Measurements from ENCODE around the gene SLC10A7. TPM values are rescaled to one million over a fixed set of nuclear protein-coding genes. Genes with fewer than 3 reads are reported as not detected.

The SLC10A7 gene
- total and polyA plus RNA-seq, 10 of the 15 experiments (the other 5 are each of a cell fraction or from before 2014, with no cell fraction given): 4.6 to 23.7 (median 15.6) TPM

DNA sequence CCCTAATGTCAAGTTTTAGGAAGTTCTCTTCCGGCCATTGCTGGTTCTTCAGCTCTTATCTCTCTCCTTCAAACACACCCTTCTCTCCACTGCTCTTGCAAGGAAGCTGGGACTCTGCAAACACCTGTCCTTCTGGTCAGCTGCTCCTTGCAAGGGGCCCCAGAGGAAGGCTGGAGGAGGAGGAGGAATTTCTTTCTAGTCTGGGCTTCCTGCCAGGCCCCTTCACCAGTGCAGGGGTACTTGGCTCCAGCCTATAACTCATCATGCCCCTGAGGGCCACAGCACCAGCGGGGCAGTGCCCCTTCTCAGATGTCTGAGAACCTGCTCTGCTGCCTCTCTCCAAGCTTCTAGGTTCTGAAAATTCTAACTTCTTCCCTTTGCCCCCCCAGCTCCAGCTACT is 260.7 kb downstream of the SLC10A7 start (continued):
- TF ChIP-seq ATF3 (IDR thresholded peaks at IDR 0.05; ENCODE audit: borderline replicate concordance, extremely low read depth, low read depth, low read length) (no peak), NFYB (IDR thresholded peaks at IDR 0.05; ENCODE audit: insufficient read depth, low read depth, low read length) (no peak), BMI1 (IDR thresholded peaks at IDR 0.05; ENCODE audit: borderline replicate concordance) (no peak), SMAD5 (IDR thresholded peaks at IDR 0.05; ENCODE audit: low read depth) (no peak)

GRCh38 chr4:146260521-146260920 is 261.2 kb downstream of the SLC10A7 start:
- ChIA-PET CTCF (interaction anchor here (0.8 to 1.3 kb wide), 4 partner anchors 8 to 16 kb away, joined by 3 to 7 read pairs (median 4); no protein-coding TSS in a partner anchor), RAD21 (ENCODE audit: unreplicated experiment) (interaction anchor here (0.6 to 1.2 kb wide), 2 partner anchors 13 to 536 kb away, joined by 3 to 5 read pairs; no protein-coding TSS in a partner anchor), POLR2A (interaction anchor here (1.3 kb wide), 1 partner anchor 52 kb away, joined by 3 read pairs; no protein-coding TSS in a partner anchor), SMC1A (ENCODE audit: uncharacterized antibody, unreplicated experiment) (interaction anchor here (1.0 to 3.7 kb wide), 15 partner anchors 9 to 836 kb away, joined by 3 to 28 read pairs (median 5); no protein-coding TSS in a partner anchor)
- H3K27ac ChIP-seq (ENCODE audit: control insufficient read depth, insufficient read depth): no peak overlapping the region
- WGBS (ENCODE audit: insufficient coverage, insufficient replicate concordance, low lambda C conversion rate, missing lambda C conversion rate): 96% methylated on average over 4 of the region's 4 CpGs
- FAIRE-seq (no peak), ATAC-seq (no peak), DNase-seq (ENCODE audit: low read depth, low spot score) (no peak)
- peaks cover 0 to 4% of the 10 kb centered on the region in 2 experiments; a peak in 1 of 4 replicates for H3K36me3 ChIP-seq (ENCODE audit: control insufficient read depth in 2 of 2, insufficient read depth in 2 of 2, low read length in 1 of 2)
- no peaks in the 10 kb centered on the region for H3K79me2 ChIP-seq (ENCODE audit: control insufficient read depth, insufficient read depth, low read length)
- H3K4me3 ChIP-seq: no peak overlapping the region
- H3K9ac ChIP-seq (ENCODE audit: control insufficient read depth, insufficient read depth, low read length): no peak overlapping the region
- intact Hi-C loops (cut with micrococcal nuclease; ENCODE audit: unreplicated experiment): no loop called here
- no peaks in the 10 kb centered on the region for H3K9me3 ChIP-seq (replicated peaks; ENCODE audit: control insufficient read depth, insufficient read depth, low read length)
- H2AFZ ChIP-seq (ENCODE audit: control insufficient read depth, low read depth, low read length): no peak overlapping the region
- in situ Hi-C loops (cut with MboI): no loop called here
- BruUV-seq (replicated peaks): no TSS peak
- H3K27me3 ChIP-seq (replicated peaks in 1 of 2; ENCODE audit: control insufficient read depth in 2 of 2, insufficient read depth in 2 of 2, low read length in 1 of 2): no peaks in the 10 kb centered on the region
- TF ChIP-seq STAT3 (IDR thresholded peaks at IDR 0.05; ENCODE audit: low read depth, low read length) (no peak), STAT1 (conservative IDR thresholded peaks at IDR 0.05) (no peak), NRF1 (conservative IDR thresholded peaks at IDR 0.05; ENCODE audit: low read depth, low read length) (no peak), ZNF207 (IDR thresholded peaks at IDR 0.05; ENCODE audit: borderline replicate concordance) (no peak), WRNIP1 (IDR thresholded peaks at IDR 0.05; ENCODE audit: borderline replicate concordance, low read depth, low read length) (no peak), ZNF384 (IDR thresholded peaks at IDR 0.05; ENCODE audit: borderline replicate concordance, low read depth, low read length) (no peak), KLF5 (IDR thresholded peaks at IDR 0.05; ENCODE audit: partially characterized antibody) (no peak), IKZF1 (conservative IDR thresholded peaks at IDR 0.05) (no peak), ZNF217 (IDR thresholded peaks at IDR 0.05) (no peak), ZBED1 (IDR thresholded peaks at IDR 0.05; ENCODE audit: borderline replicate concordance) (no peak)
- TF ChIP-seq, protein P1, sequence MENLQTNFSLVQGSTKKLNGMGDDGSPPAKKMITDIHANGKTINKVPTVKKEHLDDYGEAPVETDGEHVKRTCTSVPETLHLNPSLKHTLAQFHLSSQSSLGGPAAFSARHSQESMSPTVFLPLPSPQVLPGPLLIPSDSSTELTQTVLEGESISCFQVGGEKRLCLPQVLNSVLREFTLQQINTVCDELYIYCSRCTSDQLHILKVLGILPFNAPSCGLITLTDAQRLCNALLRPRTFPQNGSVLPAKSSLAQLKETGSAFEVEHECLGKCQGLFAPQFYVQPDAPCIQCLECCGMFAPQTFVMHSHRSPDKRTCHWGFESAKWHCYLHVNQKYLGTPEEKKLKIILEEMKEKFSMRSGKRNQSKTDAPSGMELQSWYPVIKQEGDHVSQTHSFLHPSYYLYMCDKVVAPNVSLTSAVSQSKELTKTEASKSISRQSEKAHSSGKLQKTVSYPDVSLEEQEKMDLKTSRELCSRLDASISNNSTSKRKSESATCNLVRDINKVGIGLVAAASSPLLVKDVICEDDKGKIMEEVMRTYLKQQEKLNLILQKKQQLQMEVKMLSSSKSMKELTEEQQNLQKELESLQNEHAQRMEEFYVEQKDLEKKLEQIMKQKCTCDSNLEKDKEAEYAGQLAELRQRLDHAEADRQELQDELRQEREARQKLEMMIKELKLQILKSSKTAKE (IDR thresholded peaks at IDR 0.05; ENCODE audit: low read depth, poor library complexity, severe bottlenecking): no peak
- H4K20me1 ChIP-seq (ENCODE audit: control insufficient read depth, insufficient read depth): no peaks in the 10 kb centered on the region
- H3K4me2 ChIP-seq (ENCODE audit: control insufficient read depth, insufficient read depth): no peak overlapping the region
- H3K4me1 ChIP-seq (ENCODE audit: control insufficient read depth, insufficient read depth, low read length): no peaks in the 10 kb centered on the region
